Amniotic stem cell (primary cell): Measurements from ENCODE around the gene PLCB2.

ENCODE experiments used
- DNase-seq: peaks from one replicate; lab custom pipeline; 2025; lab: John Stamatoyannopoulos, UW

The PLCB2 gene

GRCh38 chr15:40327457-40327856, 19.7 kb upstream of the PLCB2 start:
- DNase-seq = no peak

- no peak for DNase-seq
These were observed 18.0 kb upstream of the PLCB2 start for GRCh38 chr15:40325700-40326099.

- no peak for DNase-seq
These were observed 17.5 kb upstream of the PLCB2 start for GRCh38 chr15:40325188-40325587.

GRCh38 chr15:40323953-40324937, 16.5 kb upstream of the PLCB2 start:
- no peak for DNase-seq

- DNase-seq = peak; percentile 63
These were observed 15.7 kb upstream of the PLCB2 start, which contains the start of gene INAFM2 for GRCh38 chr15:40323239-40323952. INAFM2 (plus strand) TSS chr15:40323692; CDS start chr15:40324056, 364 bp downstream.

- no peak for DNase-seq
These were observed 14.9 kb upstream of the PLCB2 start for GRCh38 chr15:40322531-40323238.

GRCh38 chr15:40320931-40321371, 13.2 kb upstream of the PLCB2 start:
- no peak for DNase-seq

- no peak for DNase-seq
These were observed 12.7 kb upstream of the PLCB2 start for GRCh38 chr15:40320409-40320808.

GRCh38 chr15:40317580-40317979, 9.8 kb upstream of the PLCB2 start:
- DNase-seq = no peak

- DNase-seq = no peak
These were observed 9.2 kb upstream of the PLCB2 start for GRCh38 chr15:40316931-40317330.

- DNase-seq = no peak
These were observed 7.1 kb upstream of the PLCB2 start for GRCh38 chr15:40314723-40315276.

- DNase-seq = no peak
These were observed 6.0 kb upstream of the PLCB2 start for GRCh38 chr15:40313531-40314398.

- DNase-seq = no peak
These were observed 4.8 kb upstream of the PLCB2 start for GRCh38 chr15:40312370-40313158.

GRCh38 chr15:40310993-40311392, 3.3 kb upstream of the PLCB2 start:
- DNase-seq = no peak

GRCh38 chr15:40310001-40310959, 2.5 kb upstream of the PLCB2 start:
- DNase-seq = no peak

GRCh38 chr15:40309344-40309862, 1.7 kb upstream of the PLCB2 start:
- DNase-seq = no peak

- no peak for DNase-seq
These were observed 827 bp downstream of the PLCB2 start for GRCh38 chr15:40306908-40307307.

- DNase-seq = no peak
These were observed 1.4 kb downstream of the PLCB2 start for GRCh38 chr15:40306371-40306770.

- no peak for DNase-seq
These were observed 2.5 kb downstream of the PLCB2 start for GRCh38 chr15:40305281-40305680.
